Activated CD8-positive, alpha-beta T cell treated with anti-CD3 and anti-CD28 coated beads for 36 hours (primary cell): ENCODE results near the gene FMNL2. TPM values are rescaled to one million over a fixed set of nuclear protein-coding genes. Genes with fewer than 3 reads are reported as not detected.
A peak's percentile ranks its signal among the peaks of the same experiment; 100 is the strongest.

Source experiments
- ATAC-seq: fragments of 200-7000 bp; cut with Tn5 transposase; one replicate; pipeline ENCODE4 v1.10.0; 2021; ENCODE audit warnings: mild to moderate bottlenecking, moderate library complexity
- CTCF ChIA-PET: fragments of 350-600 bp; sonication (Branson Sonifier 250); formaldehyde crosslinking; loops from one replicate; lab custom pipeline; 2021; ENCODE audit warnings: antibody characterized with exemption; lab: Charles Lee
- POLR2A ChIA-PET: fragments of 350-600 bp; sonication (Branson Sonifier 250); formaldehyde crosslinking; loops from one replicate; lab custom pipeline; 2021; ENCODE audit warnings: antibody characterized with exemption; lab: Charles Lee
- DNase-seq: peaks from one replicate; pipeline ENCODE4 v3.0.0-alpha.2; 2020
- H3K27ac Mint-ChIP-seq: one replicate; pipeline ENCODE4 v1.8.0; 2021; ENCODE audit warnings: mild to moderate bottlenecking, mixed read lengths
- H3K27me3 Mint-ChIP-seq: one replicate; pipeline ENCODE4 v1.8.0; 2021; ENCODE audit warnings: mixed read lengths
- H3K36me3 Mint-ChIP-seq: one replicate; pipeline ENCODE4 v1.8.0; 2021; ENCODE audit warnings: low read depth, mixed read lengths
- H3K4me1 Mint-ChIP-seq: one replicate; pipeline ENCODE4 v1.8.0; 2021; ENCODE audit warnings: low read depth, mixed read lengths
- H3K4me3 Mint-ChIP-seq: one replicate; pipeline ENCODE4 v1.8.0; 2021; ENCODE audit warnings: mild to moderate bottlenecking, moderate library complexity, mixed read lengths
- H3K9me3 Mint-ChIP-seq: one replicate; pipeline ENCODE4 v1.8.0; 2021; ENCODE audit warnings: mixed read lengths
- CTCF ChIP-seq: fragments of 200-600 bp; IDR thresholded peaks from one replicate; pipeline ENCODE4 v1.8.0; 2022; ENCODE audit warnings: antibody characterized with exemption, mild to moderate bottlenecking
- intact Hi-C: fragments of 100-400 bp; cut with micrococcal nuclease; formaldehyde crosslinking; loops from one replicate; pipeline ENCODE4 v1.10.0; 2022
- total RNA-seq, 2 experiments: library from RNA; stranded (reverse); gene quantifications; one replicate each; pipeline ENCODE4 v1.2.3, GENCODE V29; 2021

The FMNL2 gene
- 1 to 10 TPM; 1.1 TPM for total RNA-seq

GRCh38 chr2:152335016-152335725, at the start of gene FMNL2:
FMNL2 (plus strand) TSS chr2:152335174.
- Mint-ChIP-seq H3K4me3 (peak within 1 kb of the TSS; percentile 64), H3K27me3 (peaks cover 39% of the 10 kb centered on the region), H3K36me3 (no peaks in the 10 kb centered on the region), H3K9me3 (no peaks in the 10 kb centered on the region), H3K27ac (no peak within 1 kb of the TSS), H3K4me1 (peaks cover 7% of the 10 kb centered on the region)
- ChIA-PET POLR2A (interaction anchor here (0.6 kb wide), 1 partner anchor 159 kb away, joined by 3 read pairs; no protein-coding TSS in a partner anchor), CTCF (interaction anchor here (0.7 kb wide), 1 partner anchor 298 kb away, joined by 3 read pairs; no protein-coding TSS in a partner anchor)
- intact Hi-C loops, result loop anchor here (10.0 kb wide), 1 partner anchor 300 kb away; no protein-coding TSS in a partner anchor
- TF ChIP-seq CTCF, result no peak
- DNase-seq, result peak; percentile 68
- peak; percentile 87 for ATAC-seq

GRCh38 chr2:152292991-152293390, 42.0 kb upstream of the FMNL2 start:
- ChIA-PET CTCF (no interaction called here), POLR2A (no interaction called here)
- H3K27me3 Mint-ChIP-seq, result peaks cover 4% of the 10 kb centered on the region
- no peak overlapping the region for H3K4me3 Mint-ChIP-seq
- no peaks in the 10 kb centered on the region for H3K36me3 Mint-ChIP-seq
- no peaks in the 10 kb centered on the region for H3K9me3 Mint-ChIP-seq
- DNase-seq, result no peak
- H3K4me1 Mint-ChIP-seq, result no peaks in the 10 kb centered on the region
- H3K27ac Mint-ChIP-seq, result no peak overlapping the region
- no peak for ATAC-seq
- intact Hi-C loops, result no loop called here
- no peak for TF ChIP-seq CTCF

- Mint-ChIP-seq H3K4me1 (no peaks in the 10 kb centered on the region), H3K27ac (no peak overlapping the region), H3K27me3 (peaks cover 4% of the 10 kb centered on the region), H3K4me3 (no peak overlapping the region), H3K36me3 (no peaks in the 10 kb centered on the region), H3K9me3 (no peaks in the 10 kb centered on the region)
- TF ChIP-seq CTCF, result no peak
- CTCF ChIA-PET, result no interaction called here
- ATAC-seq (no peak), DNase-seq (no peak)
- POLR2A ChIA-PET, result no interaction called here
- intact Hi-C loops, result no loop called here
Observed at GRCh38 chr2:152297715-152298114, 37.3 kb upstream of the FMNL2 start.

GRCh38 chr2:152298754-152299153, 36.2 kb upstream of the FMNL2 start:
- no peak for TF ChIP-seq CTCF
- ATAC-seq, result no peak
- H3K4me1 Mint-ChIP-seq, result no peaks in the 10 kb centered on the region
- no peak overlapping the region for H3K4me3 Mint-ChIP-seq
- H3K27ac Mint-ChIP-seq, result no peak overlapping the region
- no peaks in the 10 kb centered on the region for H3K36me3 Mint-ChIP-seq
- peaks cover 9% of the 10 kb centered on the region for H3K27me3 Mint-ChIP-seq
- no peaks in the 10 kb centered on the region for H3K9me3 Mint-ChIP-seq
- ChIA-PET POLR2A (no interaction called here), CTCF (no interaction called here)
- DNase-seq, result no peak
- intact Hi-C loops, result no loop called here

GRCh38 chr2:152301131-152301530, 33.8 kb upstream of the FMNL2 start:
- intact Hi-C loops, result no loop called here
- DNase-seq, result no peak
- H3K27ac Mint-ChIP-seq, result no peak overlapping the region
- no peaks in the 10 kb centered on the region for H3K4me1 Mint-ChIP-seq
- ATAC-seq, result no peak
- TF ChIP-seq CTCF, result no peak
- H3K4me3 Mint-ChIP-seq, result no peak overlapping the region
- peaks cover 11% of the 10 kb centered on the region for H3K27me3 Mint-ChIP-seq
- H3K36me3 Mint-ChIP-seq, result no peaks in the 10 kb centered on the region
- ChIA-PET CTCF (no interaction called here), POLR2A (no interaction called here)
- H3K9me3 Mint-ChIP-seq, result no peaks in the 10 kb centered on the region
